Ovary (tissue), 9 donors: ENCODE measurements around the gene SLC2A6. TPM values are rescaled to one million over a fixed set of nuclear protein-coding genes. Genes with fewer than 3 reads are reported as not detected.

Source experiments
- DNase-seq, 5 donors: peaks; one replicate each; pipeline ENCODE4 v3.0.0-alpha.2; 2019 to 2020
- H3K27ac ChIP-seq, 2 donors: fragments of 200-600 bp; one replicate each; pipeline versions ENCODE4 v1.5.1 to v1.8.0; 2019 to 2022
- H3K27me3 ChIP-seq: fragments of 200-600 bp; one replicate; pipeline ENCODE4 v1.8.0; 2022
- H3K36me3 ChIP-seq: fragments of 200-600 bp; sonication (generic); one replicate; pipeline ENCODE4 v1.5.1; 2019
- H3K4me1 ChIP-seq: one replicate; pipeline ENCODE4 v1.8.1; 2013; ENCODE audit warnings: mild to moderate bottlenecking, moderate library complexity; ENCODE audit not compliant: insufficient read depth
- H3K4me3 ChIP-seq: fragments of 200-600 bp; sonication (generic); one replicate; pipeline ENCODE4 v1.5.1; 2017
- H3K9me3 ChIP-seq, 2 donors: fragments of 200-600 bp in 1 of 2; sonication (generic) in 1 of 2; one replicate each; pipeline versions ENCODE4 v1.5.1 to v1.8.1; 2013 to 2019; ENCODE audit warnings: mild to moderate bottlenecking in 1 of 2, moderate library complexity in 1 of 2
- EP300 ChIP-seq: sonication (generic); formaldehyde crosslinking; IDR thresholded peaks from one replicate; pipeline ENCODE4 v1.6.1; 2017; ENCODE audit warnings: antibody characterized with exemption
- POLR2A ChIP-seq: fragments of 450-650 bp; IDR thresholded peaks from one replicate; pipeline ENCODE4 v1.6.1; 2017; ENCODE audit warnings: antibody characterized with exemption, mild to moderate bottlenecking, moderate library complexity
- WGBS, 3 donors: extraction: QIAGEN DNeasy Blood & Tissue Kit in 1 of 3; methylation state at CpG; one replicate each; pipeline versions ENCODE4 v1.1.5 to v1.1.7; 2013 to 2017; 5-methylcytosine and 5-hydroxymethylcytosine counted together
- intact Hi-C, 4 donors: fragments of 100-400 bp; cut with DNase I; formaldehyde crosslinking; loops; one replicate each; pipeline versions ENCODE4 v1.11.0 to v1.15.1; 2022 to 2023
- polyA plus RNA-seq, 2 donors: library from polyadenylated mRNA; stranded (reverse); fragments of 200-250 nt in 1 of 2; fragments of 350-450 nt in 1 of 2; fragmentation: Illumina TruSeq in 1 of 2; extraction: RNeasy Lipid Tissue Mini Kit (QIAGEN cat#74804) in 1 of 2; gene quantifications; one replicate each; pipeline ENCODE4 v1.2.3, GENCODE V29; 2013 to 2014
- total RNA-seq, 7 donors: library from RNA; depleted of rRNA in 2 of 7; stranded (reverse); fragments of >200 nt in 2 of 7; fragmentation: NEBNext Ultra II Directional in 3 of 7; extraction: Animal tissue kit (Norgen Biotek cat#: 25700) in 3 of 7; gene quantifications; one replicate each; pipeline versions ENCODE4 v1.1.0 to v1.2.4, GENCODE V29; 2016 to 2023
- TF ChIP-seq, protein P1 (sequence below), 3 donors: fragments of 450-650 bp in 2 of 3; fragments of 200-600 bp in 1 of 3; IDR thresholded peaks; one replicate each; pipeline versions ENCODE4 v1.5.1 to v1.8.0; 2016 to 2022; ENCODE audit warnings: antibody characterized with exemption in 3 of 3, mild to moderate bottlenecking in 1 of 3
- donor health status: DM: no; HTN: no; CAD: no; lungs with moderate emphysema.
- donor health status: DM: no; HTN: no; CAD: no.
- donor health status: Bipolar disorder and iron deficiency.
- donor health status: DM: yes; HTN: yes; CAD: no.
- donor health status: DM: no; HTN: no; CAD: no.
- donor health status: DM: yes; HTN: yes; CAD: no.

The SLC2A6 gene
- total and polyA plus RNA-seq, 9 donors = 0.37 to 7.4 (median 0.94) TPM

DNA sequence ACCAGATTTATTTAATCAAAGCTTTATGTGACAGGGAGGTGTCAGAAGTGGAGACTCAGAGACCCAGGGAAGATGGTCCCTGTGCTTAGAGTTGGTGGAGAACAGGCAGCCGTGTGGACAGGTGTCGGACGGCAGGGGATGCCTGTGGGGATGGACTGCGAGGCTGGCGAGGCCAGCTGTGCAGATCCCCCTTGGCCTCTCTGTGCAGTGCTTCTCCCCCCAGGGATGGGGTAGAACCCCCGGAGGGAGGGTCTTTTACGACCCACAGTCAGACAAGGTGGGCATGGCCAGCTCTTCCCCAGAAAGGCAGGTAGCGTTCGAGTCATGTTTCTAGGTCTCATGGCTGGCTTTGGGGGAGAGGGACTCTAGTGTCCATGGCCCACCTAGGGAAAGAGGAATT is 4.7 kb upstream of the SLC2A6 start:
- Histone ChIP-seq H3K27me3 (no peaks in the 10 kb centered on the region), H3K9me3 (no peaks in the 10 kb centered on the region), H3K4me1 (peaks cover 2% of the 10 kb centered on the region), H3K36me3 (no peaks in the 10 kb centered on the region), H3K27ac (no peak overlapping the region), H3K4me3 (no peak overlapping the region)
- intact Hi-C loops = loop anchor here in 1 of 4 donors (10.0 kb wide), 1 partner anchor 299 kb away; no protein-coding TSS in a partner anchor
- no peak for DNase-seq
- TF ChIP-seq POLR2A (no peak), EP300 (no peak)
- TF ChIP-seq, protein P1, sequence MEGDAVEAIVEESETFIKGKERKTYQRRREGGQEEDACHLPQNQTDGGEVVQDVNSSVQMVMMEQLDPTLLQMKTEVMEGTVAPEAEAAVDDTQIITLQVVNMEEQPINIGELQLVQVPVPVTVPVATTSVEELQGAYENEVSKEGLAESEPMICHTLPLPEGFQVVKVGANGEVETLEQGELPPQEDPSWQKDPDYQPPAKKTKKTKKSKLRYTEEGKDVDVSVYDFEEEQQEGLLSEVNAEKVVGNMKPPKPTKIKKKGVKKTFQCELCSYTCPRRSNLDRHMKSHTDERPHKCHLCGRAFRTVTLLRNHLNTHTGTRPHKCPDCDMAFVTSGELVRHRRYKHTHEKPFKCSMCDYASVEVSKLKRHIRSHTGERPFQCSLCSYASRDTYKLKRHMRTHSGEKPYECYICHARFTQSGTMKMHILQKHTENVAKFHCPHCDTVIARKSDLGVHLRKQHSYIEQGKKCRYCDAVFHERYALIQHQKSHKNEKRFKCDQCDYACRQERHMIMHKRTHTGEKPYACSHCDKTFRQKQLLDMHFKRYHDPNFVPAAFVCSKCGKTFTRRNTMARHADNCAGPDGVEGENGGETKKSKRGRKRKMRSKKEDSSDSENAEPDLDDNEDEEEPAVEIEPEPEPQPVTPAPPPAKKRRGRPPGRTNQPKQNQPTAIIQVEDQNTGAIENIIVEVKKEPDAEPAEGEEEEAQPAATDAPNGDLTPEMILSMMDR (IDR thresholded peaks at IDR 0.05) = no peak
- WGBS, 3 donors = 77 to 82% (median 79%) methylated on average over 9 of the region's 9 CpGs

DNA sequence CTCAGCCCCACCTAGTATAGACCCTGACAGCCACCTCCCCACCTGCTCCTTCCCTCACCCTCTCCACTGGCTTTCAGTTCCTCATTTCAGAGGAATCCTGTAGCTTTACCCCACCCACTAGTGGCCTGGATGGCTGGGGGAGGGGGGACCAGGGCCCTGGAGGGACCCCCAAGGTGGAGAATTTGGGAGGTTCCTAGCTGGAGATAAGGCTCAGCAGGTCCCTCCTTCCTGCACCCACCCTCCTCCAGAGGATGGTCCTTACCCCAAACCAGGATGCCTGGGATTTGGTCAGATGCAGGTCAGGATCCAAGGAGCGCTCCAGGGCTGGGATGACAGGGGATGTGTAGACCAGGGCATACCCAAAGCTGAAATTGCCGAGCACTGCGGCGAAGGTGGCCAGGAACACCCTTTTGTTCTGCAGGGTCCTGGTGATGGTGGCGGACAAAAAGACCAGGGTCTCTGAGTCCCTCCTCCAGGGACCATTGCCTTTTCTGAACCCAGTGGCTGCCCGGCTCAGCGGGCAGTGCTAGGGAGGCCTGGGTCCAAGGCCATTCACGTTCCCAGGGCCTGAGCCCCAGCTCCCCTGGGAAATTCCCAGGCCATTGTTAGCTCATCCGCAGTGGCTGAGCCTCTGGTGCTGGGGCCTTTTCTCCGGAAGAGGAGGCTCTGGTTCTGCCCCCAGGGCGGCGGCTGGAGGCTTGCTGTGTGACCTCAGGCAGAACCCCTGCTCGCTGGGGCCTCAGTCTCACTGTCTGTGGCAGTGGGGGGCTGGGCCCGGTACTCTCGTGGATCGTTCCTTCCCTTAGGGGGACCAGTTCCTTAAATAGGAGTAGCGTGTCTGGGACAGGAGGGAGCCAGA is 678 bp downstream of the SLC2A6 start:
- no peak overlapping the region for H3K27ac ChIP-seq
- peak overlapping the region; percentile 16 for H3K4me3 ChIP-seq
- peaks cover 2% of the 10 kb centered on the region for H3K4me1 ChIP-seq
- H3K27me3 ChIP-seq = no peaks in the 10 kb centered on the region
- no peaks in the 10 kb centered on the region for H3K9me3 ChIP-seq
- 37 to 39% (median 39%) methylated on average over 15 to 17 of the region's 17 CpGs for WGBS, 3 donors
- H3K36me3 ChIP-seq = no peaks in the 10 kb centered on the region
- intact Hi-C loops = no loop called here
- peak in 1 of 5 donors; percentile 31 for DNase-seq
- TF ChIP-seq EP300 = no peak
- no peak for TF ChIP-seq POLR2A
- TF ChIP-seq, protein P1 (IDR thresholded peaks at IDR 0.05) = no peak

DNA sequence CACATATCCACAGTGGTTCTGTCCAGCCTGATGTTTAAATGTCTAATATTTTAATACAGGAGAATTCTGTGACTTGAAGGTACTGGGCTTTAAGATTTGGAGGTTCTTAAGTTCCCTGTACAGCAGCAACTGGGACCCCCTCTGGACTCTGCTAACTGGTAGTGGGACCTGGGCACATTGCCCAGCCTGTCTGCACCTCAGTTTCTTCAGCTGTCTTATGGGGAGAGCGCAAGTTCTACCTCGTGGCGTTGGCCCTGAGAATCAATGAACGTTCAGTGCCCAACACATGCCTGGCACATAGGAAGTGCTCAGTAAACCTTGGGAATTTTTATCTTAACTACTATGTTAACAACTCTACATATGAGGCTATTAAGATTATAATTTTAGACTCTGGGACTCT is 1.4 kb downstream of the SLC2A6 start:
- no peaks in the 10 kb centered on the region for H3K27me3 ChIP-seq
- H3K27ac ChIP-seq = no peak overlapping the region
- H3K4me1 ChIP-seq = peaks cover 2% of the 10 kb centered on the region
- intact Hi-C loops = no loop called here
- H3K36me3 ChIP-seq = no peaks in the 10 kb centered on the region
- TF ChIP-seq, protein P1 (IDR thresholded peaks at IDR 0.05) = no peak
- TF ChIP-seq POLR2A = no peak
- no peak for TF ChIP-seq EP300
- 87 to 96% (median 91%) methylated on average over 4 of the region's 4 CpGs for WGBS, 3 donors
- DNase-seq = no peak
- no peaks in the 10 kb centered on the region for H3K9me3 ChIP-seq
- H3K4me3 ChIP-seq = no peak overlapping the region

DNA sequence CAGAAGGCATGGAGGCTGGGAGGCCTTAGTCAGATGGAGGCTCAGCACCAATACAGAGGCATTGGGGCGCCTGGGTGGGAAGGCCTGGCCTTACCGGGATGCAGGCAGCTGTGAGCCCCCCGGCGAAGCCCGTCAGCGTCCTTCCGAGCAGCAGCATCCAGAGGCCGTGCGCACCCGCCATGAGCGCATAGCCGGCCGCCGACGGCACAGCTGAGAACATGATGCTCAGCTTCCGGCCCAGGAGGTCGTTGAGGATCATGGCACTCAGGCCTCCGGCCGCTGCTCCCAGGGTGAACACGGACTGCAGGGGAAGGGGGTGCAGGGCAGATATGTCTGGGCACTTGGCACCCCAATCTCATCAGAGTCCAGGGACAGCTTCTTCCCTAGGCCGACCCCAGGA is 2.0 kb downstream of the SLC2A6 start:
- Histone ChIP-seq H3K9me3 (no peaks in the 10 kb centered on the region), H3K36me3 (no peaks in the 10 kb centered on the region), H3K4me1 (peaks cover 2% of the 10 kb centered on the region), H3K27me3 (no peaks in the 10 kb centered on the region), H3K27ac (no peak overlapping the region), H3K4me3 (no peak overlapping the region)
- intact Hi-C loops = no loop called here
- WGBS, 3 donors = 92 to 94% (median 93%) methylated on average over 21 of the region's 21 CpGs
- no peak for DNase-seq
- TF ChIP-seq POLR2A (no peak), EP300 (no peak)
- TF ChIP-seq, protein P1 (IDR thresholded peaks at IDR 0.05) = no peak
